ENCODE data around the gene ZNF407. TPM values are rescaled to one million over a fixed set of nuclear protein-coding genes. Genes with fewer than 3 reads are reported as not detected.

ZNF407 gene
- total RNA-seq, 1 experiment from 2014 or later = 7.6 TPM

GRCh38 chr18:74672371-74672770 lies 74.7 kb downstream of the ZNF407 start:
- H3K27me3 ChIP-seq (ENCODE audit: insufficient read depth, low read length) = no peaks in the 10 kb centered on the region
- POLR2A ChIA-PET = no interaction called here
- no peaks in the 10 kb centered on the region for H4K20me1 ChIP-seq (ENCODE audit: insufficient read depth)
- intact Hi-C loops (cut with micrococcal nuclease) = no loop called here
- H3K36me3 ChIP-seq (ENCODE audit: control insufficient read depth in 1 of 2, insufficient read depth in 2 of 2, low read length in 2 of 2) = no peaks in the 10 kb centered on the region
- ATAC-seq (no peak), DNase-seq (ENCODE audit: low read depth, low spot score) (no peak)
- no peak overlapping the region for H3K4me2 ChIP-seq (ENCODE audit: low read length)
- no peaks in the 10 kb centered on the region for H3K79me2 ChIP-seq (ENCODE audit: insufficient read depth, low read length)
- H3K4me3 ChIP-seq (replicated peaks in 1 of 2; ENCODE audit: low read depth in 1 of 2, low read length in 2 of 2) = no peak overlapping the region
- CTCF ChIA-PET = no interaction called here
- H3K4me1 ChIP-seq (ENCODE audit: control insufficient read depth in 1 of 2, insufficient read depth in 2 of 2, low read length in 2 of 2) = no peaks in the 10 kb centered on the region
- no peaks in the 10 kb centered on the region for H3K9me2 ChIP-seq (ENCODE audit: insufficient read depth)
- RAD21 ChIA-PET (ENCODE audit: low non-redundant PET in 1 of 2, low total read pairs in 2 of 2, uncharacterized antibody in 2 of 2, unreplicated experiment in 2 of 2) = no interaction called here
- peaks cover 0 to 7% of the 10 kb centered on the region in 2 experiments; a peak in 1 of 4 replicates for H3K9me3 ChIP-seq (ENCODE audit: control insufficient read depth in 1 of 2, insufficient read depth in 1 of 2, low read depth in 1 of 2, low read length in 2 of 2)
- BruUV-seq (replicated peaks) = no TSS peak
- H3K9ac ChIP-seq (ENCODE audit: low read length) = no peak overlapping the region
- no peak overlapping the region for H2AFZ ChIP-seq (ENCODE audit: low read depth, low read length, poor library complexity, severe bottlenecking)
- no peak for TF ChIP-seq JUND (IDR thresholded peaks at IDR 0.05)
- no peak for TF ChIP-seq TCF7L2 (IDR thresholded peaks at IDR 0.05; ENCODE audit: borderline replicate concordance, extremely low read depth, insufficient read depth, insufficient read length)
- no peak for TF ChIP-seq ATF3 (IDR thresholded peaks at IDR 0.05)
- no peak overlapping the region for H3K27ac ChIP-seq (ENCODE audit: low read depth, low read length)

- H3K9ac ChIP-seq (ENCODE audit: low read length) = no peak overlapping the region
- H3K27ac ChIP-seq (ENCODE audit: low read depth, low read length) = no peak overlapping the region
- H3K4me1 ChIP-seq (ENCODE audit: control insufficient read depth in 1 of 2, insufficient read depth in 2 of 2, low read length in 2 of 2) = no peaks in the 10 kb centered on the region
- intact Hi-C loops (cut with micrococcal nuclease) = no loop called here
- no TSS peak for BruUV-seq (replicated peaks)
- no peak overlapping the region for H3K4me3 ChIP-seq (replicated peaks in 1 of 2; ENCODE audit: low read depth in 1 of 2, low read length in 2 of 2)
- ChIA-PET POLR2A (no interaction called here), CTCF (no interaction called here), RAD21 (ENCODE audit: low non-redundant PET in 1 of 2, low total read pairs in 2 of 2, uncharacterized antibody in 2 of 2, unreplicated experiment in 2 of 2) (no interaction called here)
- H4K20me1 ChIP-seq (ENCODE audit: insufficient read depth) = no peaks in the 10 kb centered on the region
- no peaks in the 10 kb centered on the region for H3K9me2 ChIP-seq (ENCODE audit: insufficient read depth)
- ATAC-seq = no peak
- no peak for DNase-seq (ENCODE audit: low read depth, low spot score)
- no peaks in the 10 kb centered on the region for H3K36me3 ChIP-seq (ENCODE audit: control insufficient read depth in 1 of 2, insufficient read depth in 2 of 2, low read length in 2 of 2)
- H3K9me3 ChIP-seq (ENCODE audit: control insufficient read depth in 1 of 2, insufficient read depth in 1 of 2, low read depth in 1 of 2, low read length in 2 of 2) = peaks cover 0 to 8% of the 10 kb centered on the region in 2 experiments; a peak in 1 of 4 replicates
- no peaks in the 10 kb centered on the region for H3K27me3 ChIP-seq (ENCODE audit: insufficient read depth, low read length)
- H3K79me2 ChIP-seq (ENCODE audit: insufficient read depth, low read length) = no peaks in the 10 kb centered on the region
- H3K4me2 ChIP-seq (ENCODE audit: low read length) = no peak overlapping the region
- H2AFZ ChIP-seq (ENCODE audit: low read depth, low read length, poor library complexity, severe bottlenecking) = no peak overlapping the region
- TF ChIP-seq POLR2A (IDR thresholded peaks at IDR 0.05; ENCODE audit: borderline replicate concordance, extremely low read depth, insufficient read depth, insufficient read length) = no peak
- no peak for TF ChIP-seq SRF (IDR thresholded peaks at IDR 0.05; ENCODE audit: low read depth)
- no peak for TF ChIP-seq ATF3 (IDR thresholded peaks at IDR 0.05)
- TF ChIP-seq CBX3 (IDR thresholded peaks at IDR 0.05; ENCODE audit: low read depth) = no peak
- TF ChIP-seq EZH2 (IDR thresholded peaks at IDR 0.05) = no peak
- no peak for TF ChIP-seq POLR2AphosphoS5 (IDR thresholded peaks at IDR 0.05; ENCODE audit: low read depth, low read length)
- TF ChIP-seq FOSL1 (IDR thresholded peaks at IDR 0.05; ENCODE audit: low read depth) = no peak
- no peak for TF ChIP-seq SP1 (IDR thresholded peaks at IDR 0.05; ENCODE audit: low read depth)
- no peak for TF ChIP-seq CTCF (IDR thresholded peaks at IDR 0.05 in 2 of 3, conservative IDR thresholded peaks at IDR 0.05 in 1 of 3; ENCODE audit: borderline replicate concordance in 1 of 3, insufficient read depth in 1 of 3, low read depth in 2 of 3, low read length in 2 of 3)
- no peak for TF ChIP-seq ELF1 (IDR thresholded peaks at IDR 0.05; ENCODE audit: borderline replicate concordance, low read depth)
- TF ChIP-seq EZH2phosphoT487 (IDR thresholded peaks at IDR 0.05; ENCODE audit: borderline replicate concordance) = no peak
- no peak for TF ChIP-seq MAX (IDR thresholded peaks at IDR 0.05)
- TF ChIP-seq ZFX (IDR thresholded peaks at IDR 0.05) = no peak
- TF ChIP-seq YY1 (IDR thresholded peaks at IDR 0.05; ENCODE audit: extremely low read depth, insufficient replicate concordance, low read depth, low read length) = no peak
- no peak for TF ChIP-seq SIN3A (IDR thresholded peaks at IDR 0.05; ENCODE audit: low read depth)
- no peak for TF ChIP-seq TCF7L2 (IDR thresholded peaks at IDR 0.05; ENCODE audit: borderline replicate concordance, extremely low read depth, insufficient read depth, insufficient read length)
These were observed 76.8 kb downstream of the ZNF407 start for GRCh38 chr18:74674487-74674886.
